ENCODE results near the gene SPRY1.

Gene SPRY1

DNA sequence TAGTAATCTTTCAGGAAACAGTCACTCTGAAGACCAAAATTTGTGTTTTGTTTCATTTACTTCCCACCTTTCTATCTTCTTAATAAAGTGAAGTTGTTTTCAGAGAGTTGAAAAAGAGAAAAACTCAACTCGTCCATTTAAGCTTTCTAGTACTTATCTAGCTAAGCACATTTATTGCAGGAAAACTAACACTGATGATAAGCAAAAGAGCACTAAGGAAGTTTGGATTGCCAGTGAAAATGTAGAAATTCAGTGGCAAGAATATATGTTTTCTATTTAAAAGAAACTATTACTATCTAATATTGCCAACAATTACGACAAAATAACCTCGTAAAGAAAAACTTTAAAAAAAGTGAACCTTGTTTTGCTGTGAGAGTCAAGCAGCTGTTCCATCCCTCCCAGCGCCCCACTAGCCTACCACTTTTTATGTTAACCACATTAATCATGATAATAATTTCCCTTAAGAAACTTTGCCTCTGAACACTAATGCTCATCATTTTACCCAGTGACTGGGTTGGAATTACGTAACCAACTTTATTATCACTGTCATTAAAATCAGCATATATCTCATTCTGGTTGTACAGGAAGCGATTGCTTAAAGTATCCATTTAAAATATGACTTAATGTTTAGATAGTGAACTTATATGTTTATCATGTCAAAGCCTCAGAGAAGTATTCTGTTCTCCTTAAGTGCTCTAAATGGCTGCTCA is 24.8 kb downstream of the SPRY1 start:
- H3K27ac ChIP-seq, result no peak overlapping the region
- TF ChIP-seq, protein P1, sequence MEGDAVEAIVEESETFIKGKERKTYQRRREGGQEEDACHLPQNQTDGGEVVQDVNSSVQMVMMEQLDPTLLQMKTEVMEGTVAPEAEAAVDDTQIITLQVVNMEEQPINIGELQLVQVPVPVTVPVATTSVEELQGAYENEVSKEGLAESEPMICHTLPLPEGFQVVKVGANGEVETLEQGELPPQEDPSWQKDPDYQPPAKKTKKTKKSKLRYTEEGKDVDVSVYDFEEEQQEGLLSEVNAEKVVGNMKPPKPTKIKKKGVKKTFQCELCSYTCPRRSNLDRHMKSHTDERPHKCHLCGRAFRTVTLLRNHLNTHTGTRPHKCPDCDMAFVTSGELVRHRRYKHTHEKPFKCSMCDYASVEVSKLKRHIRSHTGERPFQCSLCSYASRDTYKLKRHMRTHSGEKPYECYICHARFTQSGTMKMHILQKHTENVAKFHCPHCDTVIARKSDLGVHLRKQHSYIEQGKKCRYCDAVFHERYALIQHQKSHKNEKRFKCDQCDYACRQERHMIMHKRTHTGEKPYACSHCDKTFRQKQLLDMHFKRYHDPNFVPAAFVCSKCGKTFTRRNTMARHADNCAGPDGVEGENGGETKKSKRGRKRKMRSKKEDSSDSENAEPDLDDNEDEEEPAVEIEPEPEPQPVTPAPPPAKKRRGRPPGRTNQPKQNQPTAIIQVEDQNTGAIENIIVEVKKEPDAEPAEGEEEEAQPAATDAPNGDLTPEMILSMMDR (conservative IDR thresholded peaks at IDR 0.05), result no peak

DNA sequence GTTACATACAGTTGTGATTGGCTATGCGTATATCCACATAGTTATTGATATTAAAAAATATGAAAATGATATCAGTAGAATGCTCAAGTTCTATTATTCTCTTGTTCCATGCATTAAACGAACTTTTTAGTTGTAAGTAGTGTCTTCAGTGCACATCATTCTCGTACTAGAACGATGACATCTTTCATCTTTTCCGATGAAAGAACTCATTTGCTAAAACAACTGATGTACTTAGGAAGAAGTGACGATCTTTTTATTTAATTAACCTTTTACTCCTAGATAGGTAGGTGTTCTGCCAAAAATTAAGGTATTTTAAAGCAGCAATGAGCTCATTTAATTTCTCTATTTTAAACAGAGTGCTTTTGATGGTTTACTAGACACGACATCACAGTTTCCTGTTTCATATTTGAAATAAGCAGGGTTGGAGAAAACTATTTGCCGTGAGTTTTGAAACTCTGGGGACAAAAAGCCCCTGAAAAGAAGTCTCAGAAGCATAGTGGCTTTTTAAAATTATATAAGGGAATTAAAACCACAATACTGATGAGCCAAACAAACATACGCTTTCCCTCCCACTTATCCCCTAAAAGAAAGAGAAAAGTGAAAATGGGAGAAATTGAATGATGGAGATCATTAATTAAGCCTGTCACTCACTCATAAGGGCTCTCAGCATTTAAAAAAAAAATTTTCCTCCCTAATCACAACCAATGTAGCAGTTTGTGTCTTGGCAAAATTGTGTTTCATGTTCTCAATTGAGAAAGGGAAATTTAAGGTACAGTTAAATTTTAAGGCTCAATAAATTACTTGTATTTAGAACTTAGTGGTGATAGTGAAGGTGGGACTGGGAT is 25.6 kb downstream of the SPRY1 start:
- TF ChIP-seq, protein P1 (conservative IDR thresholded peaks at IDR 0.05), result no peak
- H3K27ac ChIP-seq, result no peak overlapping the region

DNA sequence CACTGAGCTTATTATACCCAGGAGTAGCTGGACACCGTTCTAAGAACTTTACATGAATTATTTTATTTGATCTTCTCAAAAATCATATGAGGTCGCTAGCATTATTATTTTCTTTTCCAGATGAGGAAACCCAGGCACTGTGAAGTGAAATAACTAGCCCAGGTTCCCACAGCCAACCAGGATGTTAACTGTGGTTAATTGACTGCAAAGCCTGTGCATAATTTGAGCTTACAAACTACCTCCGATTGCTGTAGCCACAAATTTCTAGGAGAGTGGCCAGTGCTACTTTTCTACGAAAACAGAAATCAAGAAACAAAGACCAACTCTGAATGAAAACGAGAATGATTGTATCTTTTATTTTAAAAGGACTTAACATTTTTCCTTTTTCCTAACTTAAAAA is 27.2 kb downstream of the SPRY1 start:
- no peak overlapping the region for H3K27ac ChIP-seq
- TF ChIP-seq, protein P1 (conservative IDR thresholded peaks at IDR 0.05), result no peak

DNA sequence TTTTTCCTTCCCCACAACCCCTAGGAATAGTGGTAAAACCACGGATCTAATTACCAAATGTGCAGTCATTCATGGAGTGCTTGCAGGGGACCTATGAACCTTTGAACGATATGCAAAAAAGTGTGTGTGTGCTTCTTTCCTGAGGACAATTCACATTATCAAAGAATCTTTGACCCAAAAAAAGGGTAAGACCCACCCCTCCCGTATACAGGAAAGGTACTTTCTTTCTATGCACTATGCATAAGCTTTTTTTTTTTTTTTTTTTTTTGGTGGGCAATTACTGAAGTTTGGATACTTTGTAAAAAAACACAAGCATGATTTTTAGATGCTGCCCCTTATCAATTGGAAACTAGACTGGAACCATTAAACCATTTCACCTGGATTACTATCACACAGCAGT is 31.4 kb downstream of the SPRY1 start:
- TF ChIP-seq, protein P1 (conservative IDR thresholded peaks at IDR 0.05), result no peak

DNA sequence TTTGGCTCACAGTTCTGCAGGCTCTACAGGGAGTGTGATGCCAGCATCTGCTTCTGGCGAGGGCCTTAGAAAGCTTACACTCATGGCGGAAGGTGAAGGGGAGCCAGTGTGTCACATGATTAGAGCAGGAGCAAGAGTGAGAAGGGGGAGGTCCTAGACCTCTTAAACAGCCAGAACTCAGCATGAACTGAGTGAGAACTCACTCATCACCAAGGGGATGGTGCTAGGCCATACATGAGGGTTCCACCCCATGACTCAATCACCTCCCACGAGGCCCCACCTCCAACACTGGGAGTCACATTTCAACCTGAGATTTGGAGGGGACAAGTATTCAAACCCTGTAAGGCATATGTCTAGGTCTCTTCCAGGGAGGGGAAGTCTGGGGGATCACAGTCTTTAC is 33.4 kb downstream of the SPRY1 start:
- TF ChIP-seq, protein P1 (conservative IDR thresholded peaks at IDR 0.05), result no peak
- H3K27ac ChIP-seq, result no peak overlapping the region

More for the DNA sequence above, 31.4 kb downstream of the SPRY1 start:
- no peak overlapping the region for H3K27ac ChIP-seq

DNA sequence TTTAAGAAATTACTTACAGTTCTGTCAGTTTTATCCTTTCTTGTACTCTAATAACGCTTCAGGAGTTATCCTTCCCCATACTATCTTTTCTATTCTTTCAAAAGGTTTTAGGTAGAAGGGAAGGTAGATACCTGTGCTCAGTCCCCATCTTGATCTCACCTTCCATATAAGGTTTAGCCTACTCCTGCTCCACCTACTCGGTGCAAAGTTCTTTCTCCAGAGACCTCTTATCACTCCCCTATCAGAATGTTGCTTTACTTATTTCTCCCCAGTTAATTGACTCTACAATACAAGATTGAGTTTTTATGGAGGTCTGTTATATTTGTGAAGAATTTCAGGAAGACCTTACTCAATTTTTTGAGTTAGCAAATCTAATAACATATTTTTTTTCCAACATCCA is 33.9 kb downstream of the SPRY1 start:
- TF ChIP-seq, protein P1 (conservative IDR thresholded peaks at IDR 0.05), result no peak

DNA sequence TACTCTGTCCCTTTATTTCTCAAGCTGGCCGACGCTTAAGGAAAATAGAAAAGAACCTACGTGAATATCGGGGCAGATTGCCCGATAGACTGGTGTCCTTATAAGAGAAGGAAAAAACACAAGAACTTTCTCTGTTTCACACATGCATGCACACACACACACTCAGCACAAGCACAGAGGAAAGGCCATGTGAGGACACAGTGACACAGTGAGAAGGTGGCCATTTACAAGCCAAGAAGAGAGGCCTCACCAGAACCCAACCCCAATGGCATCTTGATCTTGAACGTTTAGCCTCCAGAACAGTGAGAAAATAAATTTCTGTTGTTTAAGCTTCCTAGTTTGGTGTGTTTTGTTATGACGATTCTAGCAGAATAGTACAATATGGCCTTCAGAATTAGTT is 37.0 kb downstream of the SPRY1 start:
- TF ChIP-seq, protein P1 (conservative IDR thresholded peaks at IDR 0.05), result no peak
- no peak overlapping the region for H3K27ac ChIP-seq

More for the DNA sequence above, 33.9 kb downstream of the SPRY1 start:
- no peak overlapping the region for H3K27ac ChIP-seq
